ENCODE data around the gene MOB1A.
A peak's percentile ranks its signal among the peaks of the same experiment; 100 is the strongest.
"Not testable (repeated sequence)": the region's sequence is repeated elsewhere in the genome, so short reads cannot be mapped to it uniquely, and the experiment has no call there.

The MOB1A gene

GRCh38 chr2:74191596-74192380 lies 13.1 kb upstream of the MOB1A start:
- no peaks in the 10 kb centered on the region for H4K20me1 ChIP-seq (ENCODE audit: insufficient read depth)
- H3K4me1 ChIP-seq (ENCODE audit: low read depth, poor library complexity, severe bottlenecking), result peaks cover 33% of the 10 kb centered on the region
- H3K27me3 ChIP-seq (ENCODE audit: insufficient read depth, low read depth), result no peaks in the 10 kb centered on the region
- peak overlapping the region; percentile 20; the same call in 1 of the 2 replicates for H3K27ac ChIP-seq
- H2AFZ ChIP-seq (ENCODE audit: low read depth), result peak overlapping the region; percentile 47; the same call in 1 of the 2 replicates
- H3K36me3 ChIP-seq (ENCODE audit: insufficient read depth), result no peaks in the 10 kb centered on the region
- H3K79me2 ChIP-seq (ENCODE audit: insufficient read depth, low read depth), result no peaks in the 10 kb centered on the region
- H3K4me3 ChIP-seq (IDR thresholded peaks at IDR 0.05; ENCODE audit: insufficient read depth, low read depth, low read length), result no peak overlapping the region
- peak overlapping the region; percentile 47 for H3K4me2 ChIP-seq
- H3K9ac ChIP-seq, result no peak overlapping the region; the same call in 1 of the 2 replicates
- no peak for TF ChIP-seq CTCF (conservative IDR thresholded peaks at IDR 0.05; ENCODE audit: low read depth, low read length)

- Histone ChIP-seq H3K79me2 (ENCODE audit: insufficient read depth, low read depth) (no peaks in the 10 kb centered on the region), H3K36me3 (ENCODE audit: insufficient read depth) (no peaks in the 10 kb centered on the region), H2AFZ (ENCODE audit: low read depth) (no peak overlapping the region), H3K4me1 (ENCODE audit: low read depth, poor library complexity, severe bottlenecking) (peaks cover 43% of the 10 kb centered on the region), H4K20me1 (ENCODE audit: insufficient read depth) (no peaks in the 10 kb centered on the region), H3K27me3 (ENCODE audit: insufficient read depth, low read depth) (no peaks in the 10 kb centered on the region), H3K4me2 (no peak overlapping the region), H3K27ac (no peak overlapping the region), H3K4me3 (IDR thresholded peaks at IDR 0.05; ENCODE audit: insufficient read depth, low read depth, low read length) (no peak overlapping the region), H3K9ac (no peak overlapping the region)
- TF ChIP-seq CTCF (conservative IDR thresholded peaks at IDR 0.05; ENCODE audit: low read depth, low read length), result no peak
These were observed 10.0 kb upstream of the MOB1A start for GRCh38 chr2:74188696-74189095.

DNA sequence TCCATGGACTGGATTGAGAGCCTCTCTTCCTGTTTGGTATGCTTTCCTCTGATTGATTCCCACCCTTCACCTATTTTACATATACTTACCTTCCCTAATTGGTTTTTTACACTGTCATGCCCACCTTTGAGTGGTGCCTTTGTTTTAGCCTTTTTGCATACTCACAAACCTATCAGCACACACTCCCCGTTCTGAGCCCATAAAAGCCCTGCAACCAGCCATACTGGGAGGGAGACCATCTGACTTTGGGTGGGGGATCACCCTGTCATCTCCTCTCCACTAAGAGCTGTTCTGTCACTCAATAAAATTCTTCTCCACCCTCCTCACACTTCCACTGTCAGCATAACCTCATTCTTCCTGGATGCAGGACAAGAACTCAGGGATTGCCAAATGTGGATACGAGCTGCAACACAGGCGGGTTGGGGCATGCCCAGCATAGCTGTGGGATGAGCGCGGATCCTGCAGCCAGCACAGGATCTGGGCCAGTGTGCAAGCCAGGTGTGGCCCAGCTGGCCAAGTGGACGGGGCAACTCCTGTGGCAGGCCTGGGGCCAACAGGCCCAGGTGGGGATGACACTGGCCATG lies 9.4 kb upstream of the MOB1A start:
- no peaks in the 10 kb centered on the region for H4K20me1 ChIP-seq (ENCODE audit: insufficient read depth)
- no peaks in the 10 kb centered on the region for H3K27me3 ChIP-seq (ENCODE audit: insufficient read depth, low read depth)
- H3K4me2 ChIP-seq, result no peak overlapping the region
- H3K27ac ChIP-seq, result no peak overlapping the region
- no peak for TF ChIP-seq CTCF (conservative IDR thresholded peaks at IDR 0.05; ENCODE audit: low read depth, low read length)
- no peaks in the 10 kb centered on the region for H3K36me3 ChIP-seq (ENCODE audit: insufficient read depth)
- no peak overlapping the region for H2AFZ ChIP-seq (ENCODE audit: low read depth)
- peaks cover 48% of the 10 kb centered on the region for H3K4me1 ChIP-seq (ENCODE audit: low read depth, poor library complexity, severe bottlenecking)
- H3K9ac ChIP-seq, result no peak overlapping the region
- H3K79me2 ChIP-seq (ENCODE audit: insufficient read depth, low read depth), result no peaks in the 10 kb centered on the region
- no peak overlapping the region for H3K4me3 ChIP-seq (IDR thresholded peaks at IDR 0.05; ENCODE audit: insufficient read depth, low read depth, low read length)

DNA sequence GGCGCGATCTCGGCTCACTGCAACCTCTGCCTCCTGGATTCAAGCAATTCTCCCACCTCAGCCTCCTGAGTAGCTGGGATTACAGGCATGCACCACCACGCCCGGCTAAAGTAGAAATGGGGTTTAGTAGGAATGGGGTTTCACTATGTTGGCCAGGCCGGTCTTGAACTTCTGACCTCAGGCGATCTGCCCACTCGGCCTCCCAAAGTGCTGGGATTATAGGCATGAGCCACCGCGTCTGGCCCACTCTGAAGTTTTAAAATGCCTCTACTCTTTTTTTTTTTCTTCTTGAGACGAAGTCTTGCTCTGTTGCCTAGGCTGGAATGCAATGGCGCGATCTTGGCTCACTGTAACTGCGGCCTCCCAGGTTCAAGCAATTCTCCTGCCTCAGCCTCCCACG lies 8.0 kb upstream of the MOB1A start:
- H3K36me3 ChIP-seq (ENCODE audit: insufficient read depth); H3K27me3 ChIP-seq (ENCODE audit: insufficient read depth, low read depth); H3K9ac ChIP-seq; H3K4me2 ChIP-seq; H3K4me3 ChIP-seq (IDR thresholded peaks at IDR 0.05; ENCODE audit: insufficient read depth, low read depth, low read length); H4K20me1 ChIP-seq (ENCODE audit: insufficient read depth); H3K79me2 ChIP-seq (ENCODE audit: insufficient read depth, low read depth); H2AFZ ChIP-seq (ENCODE audit: low read depth); H3K27ac ChIP-seq: not testable (repeated sequence)
- H3K4me1 ChIP-seq (ENCODE audit: low read depth, poor library complexity, severe bottlenecking), result peaks cover 48% of the 10 kb centered on the region

- peaks cover 48% of the 10 kb centered on the region for H3K4me1 ChIP-seq (ENCODE audit: low read depth, poor library complexity, severe bottlenecking)
- H3K4me2 ChIP-seq, result no peak overlapping the region
- no peak for TF ChIP-seq CTCF (conservative IDR thresholded peaks at IDR 0.05; ENCODE audit: low read depth, low read length)
- H3K27me3 ChIP-seq (ENCODE audit: insufficient read depth, low read depth), result no peaks in the 10 kb centered on the region
- H4K20me1 ChIP-seq (ENCODE audit: insufficient read depth), result no peaks in the 10 kb centered on the region
- H3K27ac ChIP-seq, result no peak overlapping the region
- no peaks in the 10 kb centered on the region for H3K79me2 ChIP-seq (ENCODE audit: insufficient read depth, low read depth)
- no peak overlapping the region for H3K9ac ChIP-seq
- H3K36me3 ChIP-seq (ENCODE audit: insufficient read depth), result no peaks in the 10 kb centered on the region
- no peak overlapping the region for H2AFZ ChIP-seq (ENCODE audit: low read depth)
- H3K4me3 ChIP-seq (IDR thresholded peaks at IDR 0.05; ENCODE audit: insufficient read depth, low read depth, low read length), result no peak overlapping the region
These were observed 7.4 kb upstream of the MOB1A start for GRCh38 chr2:74186038-74186437.

Data from KMS-11 (cell line).